Sigmoid colon (tissue), 4 donors: ENCODE measurements around the gene AGR2.

ENCODE experiments used
- EP300 ChIP-seq, 4 donors: sonication (generic); formaldehyde crosslinking; IDR thresholded peaks; one replicate each; pipeline ENCODE4 v1.6.1; 2017; ENCODE audit warnings: antibody characterized with exemption in 4 of 4
- POLR2A ChIP-seq, 2 donors: fragments of 450-650 bp; IDR thresholded peaks; one replicate each; pipeline ENCODE4 v1.6.1; 2016; ENCODE audit warnings: antibody characterized with exemption in 2 of 2, mild to moderate bottlenecking in 2 of 2, moderate library complexity in 2 of 2
- TF ChIP-seq, protein P1 (sequence below), 4 experiments: fragments of 450-650 bp in 3 of 4; fragments of 200-600 bp in 1 of 4; IDR thresholded peaks; one replicate each; pipeline ENCODE4 v1.5.1; 2016 to 2019; ENCODE audit warnings: antibody characterized with exemption in 4 of 4, mild to moderate bottlenecking in 3 of 4, moderate library complexity in 2 of 4

DNA sequence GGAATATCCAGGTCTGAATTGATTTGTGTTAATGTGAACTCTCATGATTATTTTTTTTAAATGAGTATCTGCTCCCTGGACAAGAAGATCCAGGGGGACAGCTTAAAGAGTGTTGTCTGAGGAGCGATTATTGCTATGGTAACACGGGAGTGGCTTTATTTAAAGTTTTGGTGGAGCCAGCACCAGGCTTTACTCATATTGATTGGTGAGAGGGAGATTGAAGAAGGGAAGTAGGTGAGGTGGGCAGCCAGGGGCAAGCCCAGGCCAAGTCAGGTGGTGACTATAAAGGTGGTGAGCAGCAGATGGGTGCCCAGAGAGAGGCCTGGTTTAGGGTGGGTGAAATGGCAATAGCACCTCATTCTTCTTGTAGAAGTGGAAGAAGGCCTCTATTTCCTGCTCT lies 10.2 kb upstream of the AGR2 start:
- no peak for TF ChIP-seq EP300 (IDR thresholded peaks at IDR 0.05)
- TF ChIP-seq, protein P1, sequence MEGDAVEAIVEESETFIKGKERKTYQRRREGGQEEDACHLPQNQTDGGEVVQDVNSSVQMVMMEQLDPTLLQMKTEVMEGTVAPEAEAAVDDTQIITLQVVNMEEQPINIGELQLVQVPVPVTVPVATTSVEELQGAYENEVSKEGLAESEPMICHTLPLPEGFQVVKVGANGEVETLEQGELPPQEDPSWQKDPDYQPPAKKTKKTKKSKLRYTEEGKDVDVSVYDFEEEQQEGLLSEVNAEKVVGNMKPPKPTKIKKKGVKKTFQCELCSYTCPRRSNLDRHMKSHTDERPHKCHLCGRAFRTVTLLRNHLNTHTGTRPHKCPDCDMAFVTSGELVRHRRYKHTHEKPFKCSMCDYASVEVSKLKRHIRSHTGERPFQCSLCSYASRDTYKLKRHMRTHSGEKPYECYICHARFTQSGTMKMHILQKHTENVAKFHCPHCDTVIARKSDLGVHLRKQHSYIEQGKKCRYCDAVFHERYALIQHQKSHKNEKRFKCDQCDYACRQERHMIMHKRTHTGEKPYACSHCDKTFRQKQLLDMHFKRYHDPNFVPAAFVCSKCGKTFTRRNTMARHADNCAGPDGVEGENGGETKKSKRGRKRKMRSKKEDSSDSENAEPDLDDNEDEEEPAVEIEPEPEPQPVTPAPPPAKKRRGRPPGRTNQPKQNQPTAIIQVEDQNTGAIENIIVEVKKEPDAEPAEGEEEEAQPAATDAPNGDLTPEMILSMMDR (IDR thresholded peaks at IDR 0.05), result no peak
- no peak for TF ChIP-seq POLR2A (IDR thresholded peaks at IDR 0.05)
